Measurements from ENCODE around the gene MPND.

DNA sequence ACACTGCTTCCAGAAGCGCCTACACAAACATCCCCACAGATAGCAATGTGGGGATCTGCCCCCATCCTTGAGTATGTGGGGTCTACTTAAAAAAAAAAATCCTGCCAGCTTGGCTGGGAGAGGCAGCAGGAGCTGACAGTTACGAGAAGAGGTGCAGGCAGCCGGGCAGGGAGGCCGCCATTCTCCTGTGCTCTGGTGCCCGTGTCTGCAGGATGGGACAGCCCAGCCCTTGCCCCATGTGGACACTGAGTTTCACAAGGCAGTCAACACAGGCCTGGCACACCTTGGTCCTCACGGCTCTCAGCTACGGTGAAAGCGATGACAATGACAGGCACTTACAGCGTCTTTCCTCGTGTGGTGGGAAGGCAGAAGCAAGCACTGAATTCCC is 24.0 kb downstream of the MPND start:
- TF ChIP-seq, protein P1, sequence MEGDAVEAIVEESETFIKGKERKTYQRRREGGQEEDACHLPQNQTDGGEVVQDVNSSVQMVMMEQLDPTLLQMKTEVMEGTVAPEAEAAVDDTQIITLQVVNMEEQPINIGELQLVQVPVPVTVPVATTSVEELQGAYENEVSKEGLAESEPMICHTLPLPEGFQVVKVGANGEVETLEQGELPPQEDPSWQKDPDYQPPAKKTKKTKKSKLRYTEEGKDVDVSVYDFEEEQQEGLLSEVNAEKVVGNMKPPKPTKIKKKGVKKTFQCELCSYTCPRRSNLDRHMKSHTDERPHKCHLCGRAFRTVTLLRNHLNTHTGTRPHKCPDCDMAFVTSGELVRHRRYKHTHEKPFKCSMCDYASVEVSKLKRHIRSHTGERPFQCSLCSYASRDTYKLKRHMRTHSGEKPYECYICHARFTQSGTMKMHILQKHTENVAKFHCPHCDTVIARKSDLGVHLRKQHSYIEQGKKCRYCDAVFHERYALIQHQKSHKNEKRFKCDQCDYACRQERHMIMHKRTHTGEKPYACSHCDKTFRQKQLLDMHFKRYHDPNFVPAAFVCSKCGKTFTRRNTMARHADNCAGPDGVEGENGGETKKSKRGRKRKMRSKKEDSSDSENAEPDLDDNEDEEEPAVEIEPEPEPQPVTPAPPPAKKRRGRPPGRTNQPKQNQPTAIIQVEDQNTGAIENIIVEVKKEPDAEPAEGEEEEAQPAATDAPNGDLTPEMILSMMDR (conservative IDR thresholded peaks at IDR 0.05): no peak
- TF ChIP-seq ZFX (IDR thresholded peaks at IDR 0.05): no peak
